GM12865 (cell line): ENCODE measurements around the gene GRAMD2A.

Experiments used
- DNase-seq: peaks from one replicate; pipeline ENCODE4 v3.0.0; 2010; ENCODE audit warnings: low read depth
- H3K4me3 ChIP-seq: 2 replicates; pipeline ENCODE4 v1.5.1; 2011; ENCODE audit warnings: mild to moderate bottlenecking, low read depth, low read length, control low read depth
- CTCF ChIP-seq: IDR thresholded peaks from 2 replicates; pipeline ENCODE4 v1.5.1; 2011; ENCODE audit warnings: low read length, control low read depth, low read depth, inconsistent platforms; ENCODE audit not compliant: insufficient read depth; ENCODE audit errors: missing control alignments

Gene GRAMD2A

GRCh38 chr15:72153269-72154000, 44.2 kb downstream of the GRAMD2A start:
- DNase-seq: no peak
- no peak for TF ChIP-seq CTCF
- H3K4me3 ChIP-seq: no peak overlapping the region

GRCh38 chr15:72147418-72147817, 50.2 kb downstream of the GRAMD2A start:
- DNase-seq: no peak
- TF ChIP-seq CTCF: no peak
- H3K4me3 ChIP-seq: no peak overlapping the region

- no peak for DNase-seq
- H3K4me3 ChIP-seq: no peak overlapping the region
- no peak for TF ChIP-seq CTCF
Measured at GRCh38 chr15:72146934-72147333, 50.7 kb downstream of the GRAMD2A start.

GRCh38 chr15:72146221-72146620, 51.4 kb downstream of the GRAMD2A start:
- no peak overlapping the region for H3K4me3 ChIP-seq
- no peak for DNase-seq
- TF ChIP-seq CTCF: no peak

- H3K4me3 ChIP-seq: peak overlapping the region; percentile 19
- DNase-seq: peak; percentile 92
- TF ChIP-seq CTCF: no peak
Measured at GRCh38 chr15:72141171-72142084, 56.2 kb downstream of the GRAMD2A start.

GRCh38 chr15:72140088-72140487, 57.5 kb downstream of the GRAMD2A start:
- no peak for TF ChIP-seq CTCF
- no peak overlapping the region for H3K4me3 ChIP-seq
- no peak for DNase-seq
